ENCODE data around the gene ZGPAT.

ZGPAT gene

DNA sequence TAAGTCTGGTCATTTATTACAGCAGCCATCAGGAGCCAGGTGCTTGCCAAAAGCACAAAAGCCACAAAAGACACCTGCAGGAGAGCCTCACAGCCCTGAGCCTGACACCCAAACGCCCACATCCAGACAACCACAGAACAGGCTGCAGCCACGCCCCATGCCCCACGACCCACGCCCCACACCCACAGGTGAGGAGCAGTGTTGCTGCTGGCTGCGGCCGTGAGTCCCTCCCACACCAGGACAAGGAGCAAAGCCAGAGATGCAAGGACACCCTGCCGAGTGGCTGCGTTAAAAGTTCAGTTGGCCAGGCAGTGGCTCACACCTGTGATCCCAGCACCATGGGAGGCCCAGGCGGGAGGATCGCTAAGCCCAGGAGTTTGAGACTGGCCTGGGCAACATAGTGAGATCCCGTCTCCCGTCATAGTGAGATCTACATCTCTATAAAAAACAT, 74.7 kb downstream of the ZGPAT start:
- DNase-seq (ENCODE audit: low read depth in 1 of 2, low spot score in 1 of 2), result no peak

DNA sequence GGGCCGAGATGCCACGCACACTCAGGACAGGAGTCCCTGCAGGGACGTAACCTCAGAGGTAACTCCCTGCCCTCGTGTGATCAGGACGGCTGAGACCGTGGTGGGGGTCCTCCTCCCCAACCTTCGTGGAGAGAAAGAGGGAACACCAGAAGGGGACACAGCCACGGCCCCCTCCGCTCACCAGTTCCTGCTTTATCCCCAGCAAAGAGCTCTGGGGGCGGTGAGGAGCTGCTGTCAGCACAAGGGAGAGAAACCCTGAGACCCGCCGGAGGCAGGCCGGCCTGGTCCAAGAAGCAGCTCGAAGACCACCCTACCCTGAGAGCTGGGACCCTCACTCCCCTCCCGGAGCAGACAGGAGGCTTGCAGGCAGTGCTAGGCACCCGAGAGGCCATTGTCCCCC, 76.1 kb downstream of the ZGPAT start:
- DNase-seq (ENCODE audit: low read depth in 1 of 2, low spot score in 1 of 2), result no peak

DNA sequence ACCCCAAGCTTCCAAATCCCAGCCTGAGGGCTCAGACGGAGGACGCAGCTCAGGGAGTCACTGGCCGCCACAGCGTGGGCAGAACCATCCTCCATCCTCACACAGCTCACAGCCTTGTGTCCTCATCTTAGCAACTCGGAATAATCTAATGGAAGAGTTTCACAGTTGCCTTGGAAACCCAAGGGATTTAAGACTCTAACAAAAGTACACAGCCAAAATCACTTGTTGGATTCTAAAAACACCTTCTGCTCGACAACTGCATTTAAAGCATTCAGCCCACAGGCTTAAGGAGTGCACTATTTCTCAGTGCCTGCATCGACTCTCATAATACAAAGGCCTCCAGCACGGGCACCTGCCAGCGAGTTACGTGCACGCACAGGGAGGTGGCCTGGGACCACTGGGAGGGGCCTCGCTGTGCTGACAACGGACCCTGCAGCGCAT, 77.9 kb downstream of the ZGPAT start:
- no peak for DNase-seq (ENCODE audit: low read depth in 1 of 2, low spot score in 1 of 2)

All from stimulated activated CD4-positive, alpha-beta T cell treated with anti-CD3 and anti-CD28 coated beads, Interleukin-15, amount 100 ng/mL, for 1 hour (primary cell).